ENCODE results near the gene MYO1B. TPM values are rescaled to one million over a fixed set of nuclear protein-coding genes. Genes with fewer than 3 reads are reported as not detected.

The MYO1B gene
- total and polyA plus RNA-seq, 4 donors = 14.1 to 86.4 (median 56.3) TPM

DNA sequence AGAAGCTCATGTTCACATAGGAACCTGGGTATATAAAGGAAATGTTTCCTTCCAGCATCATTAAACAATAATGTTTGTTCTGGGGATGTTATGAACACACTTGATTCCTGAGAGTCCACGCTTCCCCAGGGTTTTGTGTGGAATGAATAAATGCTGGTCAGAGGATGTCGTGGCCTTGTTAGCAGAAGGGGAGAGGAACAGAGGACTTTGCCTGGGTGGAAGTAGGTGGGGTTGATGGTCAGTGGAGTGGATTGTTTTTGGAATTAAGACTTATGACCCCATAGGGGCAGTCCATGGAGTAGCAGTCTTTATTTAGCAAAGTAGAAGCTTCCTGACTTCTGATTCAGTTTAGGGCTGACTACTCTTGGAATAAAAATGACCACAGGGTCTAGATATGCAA lies 139.6 kb downstream of the MYO1B start:
- no peak overlapping the region for H3K4me3 ChIP-seq (ENCODE audit: low read length in 2 of 2)
- intact Hi-C loops (cut with DNase I) = loop anchor here (5.0 kb wide), 1 partner anchor 138 kb away; the partner anchor contains the start of gene MYO1B (in 2 of the 2)
- H3K36me3 ChIP-seq (ENCODE audit: control insufficient read depth in 1 of 2, insufficient read depth in 2 of 2, low read length in 1 of 2) = peaks cover 0 to 1% of the 10 kb centered on the region in 2 donors
- peak; percentile 39 for ATAC-seq (ENCODE audit: low FRiP score)
- no peaks in the 10 kb centered on the region for H3K9me3 ChIP-seq (ENCODE audit: control insufficient read depth, low read length)
- WGBS, 2 donors = 55 to 57% methylated on average over 2 of the region's 2 CpGs
- peaks cover 4 to 9% of the 10 kb centered on the region in 2 donors for H3K4me1 ChIP-seq (ENCODE audit: control insufficient read depth in 1 of 2, insufficient read depth in 2 of 2, low read length in 2 of 2)
- no peaks in the 10 kb centered on the region for H3K27me3 ChIP-seq (ENCODE audit: control insufficient read depth in 1 of 2, insufficient read depth in 2 of 2, low read length in 1 of 2)
- no peak for DNase-seq
- H3K27ac ChIP-seq (ENCODE audit: low read depth in 1 of 2, low read length in 2 of 2) = no peak overlapping the region

DNA sequence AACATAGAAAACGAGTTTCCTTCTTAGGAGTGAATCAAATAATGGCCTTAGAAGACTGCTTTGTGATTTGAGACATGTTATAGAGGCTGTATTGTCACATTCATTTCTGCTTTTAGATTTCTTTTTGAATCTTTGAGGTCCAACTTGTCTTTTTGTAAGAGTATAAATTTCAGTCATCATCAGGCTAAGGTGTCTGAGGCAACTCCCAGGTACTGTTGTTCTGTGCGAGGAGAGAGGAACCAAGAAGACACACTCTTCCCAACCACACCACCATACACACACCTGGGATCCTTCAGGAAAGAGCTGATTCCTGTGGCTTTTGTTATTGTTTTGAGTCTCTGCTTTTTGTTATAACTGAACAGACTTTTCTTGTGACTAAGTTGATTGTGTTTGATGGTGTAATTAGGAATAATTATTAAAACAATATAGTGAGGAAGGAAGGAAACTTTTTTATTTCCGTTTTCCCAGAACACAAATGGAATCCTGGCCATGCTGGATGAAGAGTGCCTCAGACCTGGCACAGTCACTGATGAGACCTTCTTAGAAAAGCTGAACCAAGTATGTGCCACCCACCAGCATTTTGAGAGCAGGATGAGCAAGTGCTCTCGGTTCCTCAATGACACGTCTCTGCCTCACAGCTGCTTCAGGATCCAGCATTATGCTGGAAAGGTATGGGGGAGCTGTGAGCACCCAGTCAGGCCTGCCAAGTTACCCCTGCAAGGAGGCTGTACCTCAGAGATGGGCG lies 140.4 kb downstream of the MYO1B start:
- DNase-seq = no peak
- H3K27ac ChIP-seq (ENCODE audit: low read depth in 1 of 2, low read length in 2 of 2) = peak overlapping the region in 1 of 2 donors; percentile 86
- ATAC-seq (ENCODE audit: low FRiP score) = no peak
- H3K9me3 ChIP-seq (ENCODE audit: control insufficient read depth, low read length) = no peaks in the 10 kb centered on the region
- no peak overlapping the region for H3K4me3 ChIP-seq (ENCODE audit: low read length in 2 of 2)
- 89% methylated on average over 6 of the region's 6 CpGs for WGBS, 2 donors
- peaks cover under 1 to 1% of the 10 kb centered on the region in 2 donors for H3K36me3 ChIP-seq (ENCODE audit: control insufficient read depth in 1 of 2, insufficient read depth in 2 of 2, low read length in 1 of 2)
- peaks cover 2 to 9% of the 10 kb centered on the region in 2 donors for H3K4me1 ChIP-seq (ENCODE audit: control insufficient read depth in 1 of 2, insufficient read depth in 2 of 2, low read length in 2 of 2)
- intact Hi-C loops (cut with DNase I) = loop anchor here (5.0 kb wide), 1 partner anchor 138 kb away; the partner anchor contains the start of gene MYO1B (in 2 of the 2)
- H3K27me3 ChIP-seq (ENCODE audit: control insufficient read depth in 1 of 2, insufficient read depth in 2 of 2, low read length in 1 of 2) = no peaks in the 10 kb centered on the region

DNA sequence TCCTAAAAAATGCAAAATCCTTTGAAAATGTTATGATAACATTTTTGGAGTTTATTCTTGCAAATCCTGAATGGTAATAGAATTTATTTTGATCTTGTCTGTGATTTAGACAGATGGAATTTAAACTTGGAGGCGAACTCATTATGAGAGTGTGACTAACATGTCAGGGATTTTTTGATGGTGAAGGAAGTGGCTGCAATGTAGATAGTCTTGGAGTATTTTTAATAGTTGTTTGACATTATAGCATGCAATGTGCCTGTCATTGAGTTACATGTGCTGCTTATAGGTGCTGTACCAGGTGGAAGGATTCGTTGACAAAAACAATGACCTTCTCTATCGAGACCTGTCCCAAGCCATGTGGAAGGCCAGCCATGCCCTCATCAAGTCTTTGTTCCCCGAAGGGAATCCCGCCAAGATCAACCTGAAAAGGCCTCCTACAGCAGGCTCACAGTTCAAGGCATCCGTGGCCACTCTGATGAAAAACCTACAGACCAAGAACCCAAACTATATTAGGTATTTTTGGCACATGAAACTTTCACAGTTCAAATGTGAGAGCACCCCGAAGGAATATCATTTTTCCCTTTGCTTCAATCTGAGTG lies 141.8 kb downstream of the MYO1B start:
- peaks cover 1 to 4% of the 10 kb centered on the region in 2 donors for H3K36me3 ChIP-seq (ENCODE audit: control insufficient read depth in 1 of 2, insufficient read depth in 2 of 2, low read length in 1 of 2)
- H3K4me3 ChIP-seq (ENCODE audit: low read length in 2 of 2) = no peak overlapping the region
- H3K27ac ChIP-seq (ENCODE audit: low read depth in 1 of 2, low read length in 2 of 2) = peak overlapping the region in 1 of 2 donors; percentile 83
- ATAC-seq (ENCODE audit: low FRiP score) (no peak), DNase-seq (no peak)
- peaks cover 2 to 9% of the 10 kb centered on the region in 2 donors for H3K4me1 ChIP-seq (ENCODE audit: control insufficient read depth in 1 of 2, insufficient read depth in 2 of 2, low read length in 2 of 2)
- 28 to 30% methylated on average over 7 of the region's 7 CpGs for WGBS, 2 donors
- intact Hi-C loops (cut with DNase I) = loop anchor here (5.0 kb wide), 1 partner anchor 140 kb away; the partner anchor contains the start of gene MYO1B (in 2 of the 2)
- H3K9me3 ChIP-seq (ENCODE audit: control insufficient read depth, low read length) = no peaks in the 10 kb centered on the region
- no peaks in the 10 kb centered on the region for H3K27me3 ChIP-seq (ENCODE audit: control insufficient read depth in 1 of 2, insufficient read depth in 2 of 2, low read length in 1 of 2)

DNA sequence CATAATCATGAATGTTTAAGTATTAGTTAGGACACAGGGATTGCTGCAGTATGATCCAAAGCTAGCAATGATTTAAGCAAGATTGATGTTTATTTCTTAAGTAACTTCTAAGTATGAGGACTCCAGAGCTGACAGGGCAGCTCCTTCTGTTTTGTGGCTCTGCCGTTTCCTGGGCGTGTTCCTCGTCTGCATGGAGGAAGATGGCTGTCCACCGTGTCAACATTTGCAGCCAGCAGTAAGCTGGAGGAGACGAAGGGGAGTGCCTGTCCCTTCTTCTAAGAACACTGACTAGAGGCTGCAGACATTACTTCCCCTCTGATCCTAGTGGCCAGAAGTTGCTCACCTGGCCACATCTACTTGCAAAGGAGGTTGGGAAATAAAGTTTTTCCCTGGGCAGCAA lies 144.1 kb downstream of the MYO1B start:
- Histone ChIP-seq H3K4me1 (ENCODE audit: control insufficient read depth in 1 of 2, insufficient read depth in 2 of 2, low read length in 2 of 2) (peaks cover 2 to 9% of the 10 kb centered on the region in 2 donors), H3K9me3 (ENCODE audit: control insufficient read depth, low read length) (no peaks in the 10 kb centered on the region), H3K36me3 (ENCODE audit: control insufficient read depth in 1 of 2, insufficient read depth in 2 of 2, low read length in 1 of 2) (peaks cover 0 to 4% of the 10 kb centered on the region in 2 donors), H3K27ac (ENCODE audit: low read depth in 1 of 2, low read length in 2 of 2) (no peak overlapping the region), H3K27me3 (ENCODE audit: control insufficient read depth in 1 of 2, insufficient read depth in 2 of 2, low read length in 1 of 2) (no peaks in the 10 kb centered on the region), H3K4me3 (ENCODE audit: low read length in 2 of 2) (no peak overlapping the region)
- intact Hi-C loops (cut with DNase I) = loop anchor here (5.0 kb wide), 1 partner anchor 142 kb away; the partner anchor contains the start of gene MYO1B (in 2 of the 2)
- WGBS, 2 donors = 92 to 94% methylated on average over 5 of the region's 5 CpGs
- no peak for DNase-seq
- no peak for ATAC-seq (ENCODE audit: low FRiP score)

DNA sequence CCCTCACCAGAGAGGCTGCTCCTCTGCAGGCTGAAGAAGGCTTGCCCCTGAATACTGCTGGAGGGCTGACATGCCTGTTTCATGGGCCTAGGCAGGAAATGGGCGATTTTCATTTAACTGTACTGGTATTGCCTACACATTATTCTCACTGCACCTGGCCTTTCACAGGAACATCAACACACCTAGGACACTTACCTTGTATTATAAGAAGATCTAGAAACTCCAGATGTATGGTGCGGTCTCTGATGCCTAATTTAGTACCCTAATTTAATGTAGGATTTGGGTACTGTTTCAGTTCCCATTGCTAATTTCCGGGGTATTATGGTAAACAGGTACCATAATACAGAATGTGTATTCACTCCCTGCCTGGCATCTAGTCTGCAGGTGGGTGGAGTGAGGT lies 146.0 kb downstream of the MYO1B start:
- no peak overlapping the region for H3K4me3 ChIP-seq (ENCODE audit: low read length in 2 of 2)
- H3K9me3 ChIP-seq (ENCODE audit: control insufficient read depth, low read length) = no peaks in the 10 kb centered on the region
- peaks cover 2 to 9% of the 10 kb centered on the region in 2 donors for H3K4me1 ChIP-seq (ENCODE audit: control insufficient read depth in 1 of 2, insufficient read depth in 2 of 2, low read length in 2 of 2)
- intact Hi-C loops (cut with DNase I) = no loop called here
- ATAC-seq (ENCODE audit: low FRiP score) = no peak
- H3K36me3 ChIP-seq (ENCODE audit: control insufficient read depth in 1 of 2, insufficient read depth in 2 of 2, low read length in 1 of 2) = peaks cover 2 to 4% of the 10 kb centered on the region in 2 donors
- 96 to 97% methylated on average over 3 of the region's 3 CpGs for WGBS, 2 donors
- no peaks in the 10 kb centered on the region for H3K27me3 ChIP-seq (ENCODE audit: control insufficient read depth in 1 of 2, insufficient read depth in 2 of 2, low read length in 1 of 2)
- no peak for DNase-seq
- no peak overlapping the region for H3K27ac ChIP-seq (ENCODE audit: low read depth in 1 of 2, low read length in 2 of 2)

DNA sequence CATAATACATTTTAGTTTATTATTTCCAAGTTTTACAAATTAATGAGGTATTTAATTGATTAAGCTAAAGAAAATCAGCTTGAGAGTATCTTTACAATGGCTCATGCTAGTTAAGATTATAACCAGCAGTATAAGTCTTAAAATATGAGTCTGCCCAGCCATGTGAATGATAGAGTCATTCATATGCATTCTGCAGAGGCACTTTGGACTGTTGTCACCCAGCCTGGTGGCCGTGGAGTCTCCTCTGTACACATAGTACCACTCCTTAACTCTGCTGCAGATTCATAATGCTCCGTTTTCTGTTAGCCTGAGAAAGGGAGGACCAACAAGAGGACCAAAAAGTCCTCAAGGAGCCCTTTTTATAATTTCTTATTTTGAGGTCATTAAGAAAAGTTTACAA lies 148.8 kb downstream of the MYO1B start:
- intact Hi-C loops (cut with DNase I) = no loop called here
- DNase-seq = no peak

DNA sequence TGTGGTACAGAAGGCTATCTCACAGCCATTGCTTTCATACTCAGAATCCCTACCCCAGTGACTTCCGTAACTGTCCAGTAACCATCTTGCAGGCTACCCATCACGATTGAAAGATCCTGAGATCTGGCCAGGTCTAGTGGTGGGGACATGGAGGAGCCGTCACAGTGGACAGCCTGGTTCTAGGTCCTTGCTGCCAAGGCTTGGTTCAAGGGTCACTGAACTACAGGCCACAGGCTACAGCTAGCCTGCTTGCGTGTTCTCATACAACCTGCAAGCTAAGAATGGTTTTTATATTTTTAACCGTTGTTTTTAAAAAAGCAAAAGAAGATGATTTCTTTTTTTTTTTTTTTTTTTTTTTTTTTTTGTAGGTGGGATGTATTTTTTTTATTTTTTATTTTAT lies 151.6 kb downstream of the MYO1B start:
- Histone ChIP-seq H3K9me3 (ENCODE audit: control insufficient read depth, low read length) (no peaks in the 10 kb centered on the region), H3K4me1 (ENCODE audit: control insufficient read depth in 1 of 2, insufficient read depth in 2 of 2, low read length in 2 of 2) (no peaks in the 10 kb centered on the region), H3K27me3 (ENCODE audit: control insufficient read depth in 1 of 2, insufficient read depth in 2 of 2, low read length in 1 of 2) (no peaks in the 10 kb centered on the region), H3K4me3 (ENCODE audit: low read length in 2 of 2) (no peak overlapping the region), H3K36me3 (ENCODE audit: control insufficient read depth in 1 of 2, insufficient read depth in 2 of 2, low read length in 1 of 2) (peaks cover 2 to 7% of the 10 kb centered on the region in 2 donors), H3K27ac (ENCODE audit: low read depth in 1 of 2, low read length in 2 of 2) (no peak overlapping the region)
- WGBS, 2 donors = 96 to 98% methylated on average over 5 of the region's 5 CpGs
- no peak for DNase-seq
- ATAC-seq (ENCODE audit: low FRiP score) = no peak
- intact Hi-C loops (cut with DNase I) = no loop called here

More for the DNA sequence above, 148.8 kb downstream of the MYO1B start:
- no peak overlapping the region for H3K27ac ChIP-seq (ENCODE audit: low read depth in 1 of 2, low read length in 2 of 2)
- peaks cover 4 to 7% of the 10 kb centered on the region in 2 donors for H3K36me3 ChIP-seq (ENCODE audit: control insufficient read depth in 1 of 2, insufficient read depth in 2 of 2, low read length in 1 of 2)
- ATAC-seq (ENCODE audit: low FRiP score) = no peak
- no peaks in the 10 kb centered on the region for H3K9me3 ChIP-seq (ENCODE audit: control insufficient read depth, low read length)
- no peak overlapping the region for H3K4me3 ChIP-seq (ENCODE audit: low read length in 2 of 2)
- WGBS, 2 donors = 88% methylated on average over 2 of the region's 2 CpGs
- H3K4me1 ChIP-seq (ENCODE audit: control insufficient read depth in 1 of 2, insufficient read depth in 2 of 2, low read length in 2 of 2) = no peaks in the 10 kb centered on the region
- H3K27me3 ChIP-seq (ENCODE audit: control insufficient read depth in 1 of 2, insufficient read depth in 2 of 2, low read length in 1 of 2) = no peaks in the 10 kb centered on the region

DNA sequence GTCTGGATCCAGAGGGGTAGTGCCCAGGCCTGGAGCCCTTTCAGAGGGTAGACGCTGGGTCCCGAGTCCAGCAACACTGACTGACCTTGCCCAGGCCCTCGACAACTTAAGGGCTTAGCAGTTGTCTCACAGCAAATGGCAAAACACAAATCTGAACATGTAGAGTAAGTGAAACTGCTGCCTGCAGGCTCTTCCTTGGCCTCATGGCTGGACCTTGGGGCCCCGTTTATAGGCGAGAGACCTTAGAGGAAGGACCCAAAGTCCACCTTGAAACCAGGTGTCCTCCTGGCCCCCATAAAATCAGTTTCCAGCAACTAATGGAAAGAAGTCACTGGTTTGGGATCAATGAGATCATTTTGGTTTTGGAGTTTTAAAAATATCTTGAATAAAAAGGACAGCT lies 154.4 kb downstream of the MYO1B start:
- WGBS, 2 donors = 94 to 96% methylated on average over 5 of the region's 5 CpGs
- H3K36me3 ChIP-seq (ENCODE audit: control insufficient read depth in 1 of 2, insufficient read depth in 2 of 2, low read length in 1 of 2) = peaks cover 2 to 7% of the 10 kb centered on the region in 2 donors
- intact Hi-C loops (cut with DNase I) = no loop called here
- no peaks in the 10 kb centered on the region for H3K27me3 ChIP-seq (ENCODE audit: control insufficient read depth in 1 of 2, insufficient read depth in 2 of 2, low read length in 1 of 2)
- no peaks in the 10 kb centered on the region for H3K4me1 ChIP-seq (ENCODE audit: control insufficient read depth in 1 of 2, insufficient read depth in 2 of 2, low read length in 2 of 2)
- H3K4me3 ChIP-seq (ENCODE audit: low read length in 2 of 2) = no peak overlapping the region
- no peaks in the 10 kb centered on the region for H3K9me3 ChIP-seq (ENCODE audit: control insufficient read depth, low read length)
- no peak overlapping the region for H3K27ac ChIP-seq (ENCODE audit: low read depth in 1 of 2, low read length in 2 of 2)
- ATAC-seq (ENCODE audit: low FRiP score) (no peak), DNase-seq (no peak)
